GM18951 (cell line): Measurements from ENCODE around the gene TNFSF8.

ENCODE experiments used
- POLR2A ChIP-seq: IDR thresholded peaks from 4 replicates; pipeline ENCODE4 v1.6.1; 2011; ENCODE audit warnings: mild to moderate bottlenecking; ENCODE audit not compliant: insufficient read length, insufficient read depth; ENCODE audit errors: extremely low read depth
- in situ Hi-C: fragments of 300-500 bp; cut with MboI; formaldehyde crosslinking; loops from one replicate; pipeline ENCODE4 v1.12.0; 2022; ENCODE audit warnings: low sequenced_read_pairs, mixed read lengths, inconsistent platforms; ENCODE audit not compliant: unreplicated experiment

The TNFSF8 gene

DNA sequence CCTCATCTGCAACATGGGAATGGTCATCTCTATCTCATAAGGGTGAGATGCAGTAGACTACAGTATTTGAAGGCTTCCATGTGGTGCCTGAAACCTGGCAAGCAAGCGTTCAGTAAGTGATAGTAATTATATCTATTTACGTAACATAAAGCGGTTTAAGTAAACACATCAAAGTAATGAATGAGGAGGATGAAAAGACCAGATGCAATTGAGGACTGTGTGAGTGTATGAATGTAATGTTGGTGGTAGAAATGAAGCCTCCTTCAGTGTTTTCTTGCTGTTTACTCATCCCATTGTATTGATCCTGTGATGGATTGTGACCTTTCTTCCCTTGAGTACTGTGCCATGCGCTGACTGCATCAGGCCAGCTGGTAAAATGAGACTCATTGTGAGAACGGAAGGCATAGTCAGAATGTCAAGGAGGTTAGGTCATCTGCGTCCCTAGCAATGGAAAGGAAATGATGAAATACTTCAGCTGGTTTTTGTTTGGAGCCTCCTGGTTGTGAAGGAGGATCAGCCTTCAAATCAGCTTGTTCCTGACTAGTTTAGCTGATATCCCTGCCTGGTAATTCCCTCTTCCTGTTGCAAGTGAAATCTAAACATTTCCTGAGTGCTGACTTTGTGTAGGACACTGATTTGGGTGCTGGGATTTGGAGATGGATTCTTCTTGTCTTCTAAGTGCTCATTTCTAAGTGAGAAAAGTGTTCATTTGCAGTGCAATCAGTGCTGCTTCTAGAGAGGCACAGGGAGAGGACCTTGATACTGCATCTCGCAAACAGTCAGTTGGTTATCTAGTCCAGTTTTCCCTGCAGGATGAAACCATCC, 35.6 kb downstream of the TNFSF8 start:
- no peak for TF ChIP-seq POLR2A
- in situ Hi-C loops: no loop called here

DNA sequence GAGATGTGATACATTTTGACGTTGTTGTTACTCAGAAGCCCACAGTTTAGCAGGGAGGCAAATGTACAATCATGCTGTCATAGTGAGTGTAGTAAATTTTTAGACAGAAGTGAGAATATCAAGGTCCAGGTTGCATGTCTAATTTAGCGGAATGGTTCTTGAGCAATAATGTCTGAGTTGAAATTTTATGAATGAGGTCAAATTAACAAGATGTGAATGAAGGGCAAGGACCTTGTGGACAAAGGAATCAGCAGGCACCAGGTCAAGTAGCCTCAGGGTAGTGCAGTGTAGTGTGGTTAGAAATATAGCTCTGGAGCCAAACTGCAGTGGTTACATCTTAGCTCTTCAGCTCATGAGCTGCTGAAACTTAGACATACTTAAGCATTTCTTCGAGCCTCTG, 36.2 kb downstream of the TNFSF8 start:
- TF ChIP-seq POLR2A: no peak
- in situ Hi-C loops: no loop called here

- in situ Hi-C loops: no loop called here
- TF ChIP-seq POLR2A: no peak
Observed at GRCh38 chr9:114893221-114894010, 37.0 kb downstream of the TNFSF8 start.

GRCh38 chr9:114889802-114890224, 40.6 kb downstream of the TNFSF8 start:
- in situ Hi-C loops: no loop called here
- no peak for TF ChIP-seq POLR2A

DNA sequence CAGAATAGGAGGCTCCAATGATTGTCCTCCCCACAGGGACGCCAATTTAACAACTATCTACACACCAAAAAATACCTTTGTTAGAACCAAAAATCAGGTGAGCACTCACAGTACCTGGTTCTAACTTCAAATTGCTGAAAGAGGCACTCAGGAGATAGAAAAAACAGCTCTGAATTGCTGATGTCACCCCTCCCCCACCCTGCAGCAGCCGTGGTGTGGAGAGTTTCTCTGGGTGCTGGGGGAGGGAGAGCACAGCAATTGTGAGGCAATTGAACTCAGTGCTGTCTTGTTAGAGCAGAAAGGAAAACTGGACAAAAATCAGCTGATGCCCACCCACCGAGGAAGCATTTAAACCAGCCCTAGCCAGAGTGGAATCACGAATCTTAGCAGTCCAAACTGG, 41.8 kb downstream of the TNFSF8 start:
- TF ChIP-seq POLR2A: no peak
- in situ Hi-C loops: no loop called here

- TF ChIP-seq POLR2A: no peak
Observed at GRCh38 chr9:114887963-114888362, 42.4 kb downstream of the TNFSF8 start.

GRCh38 chr9:114884787-114885452, 45.5 kb downstream of the TNFSF8 start:
- in situ Hi-C loops: no loop called here
- no peak for TF ChIP-seq POLR2A

More at GRCh38 chr9:114887963-114888362, 42.4 kb downstream of the TNFSF8 start:
- in situ Hi-C loops: no loop called here

- TF ChIP-seq POLR2A: no peak
- in situ Hi-C loops: no loop called here
Observed at GRCh38 chr9:114883709-114884108, 46.7 kb downstream of the TNFSF8 start.

GRCh38 chr9:114880291-114880745, 50.1 kb downstream of the TNFSF8 start:
- TF ChIP-seq POLR2A: no peak
- in situ Hi-C loops: no loop called here

GRCh38 chr9:114878879-114879564, 51.4 kb downstream of the TNFSF8 start:
- no peak for TF ChIP-seq POLR2A
- in situ Hi-C loops: no loop called here

DNA sequence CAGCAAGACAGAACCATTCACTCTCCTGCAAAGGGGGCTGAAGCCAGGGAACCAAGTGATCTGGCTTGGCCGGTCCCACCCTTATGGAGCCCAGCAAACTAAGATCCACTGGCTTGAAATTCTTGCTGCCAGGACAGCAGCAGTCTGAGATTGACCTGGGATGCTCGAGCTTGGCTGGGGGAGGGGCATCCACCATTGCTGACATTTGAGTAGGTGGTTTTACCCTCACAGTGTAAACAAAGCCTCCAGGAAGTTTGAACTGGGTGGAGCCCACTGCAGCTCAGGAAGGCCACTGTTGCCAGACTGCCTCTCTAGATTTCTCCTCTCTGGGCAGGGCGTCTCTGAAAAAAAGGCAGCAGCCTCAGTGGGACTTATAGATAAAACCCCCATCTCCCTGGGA, 60.5 kb downstream of the TNFSF8 start:
- no peak for TF ChIP-seq POLR2A
- in situ Hi-C loops: no loop called here

- no peak for TF ChIP-seq POLR2A
- in situ Hi-C loops: no loop called here
Observed at GRCh38 chr9:114869378-114869777, 61.0 kb downstream of the TNFSF8 start.

- in situ Hi-C loops: no loop called here
- no peak for TF ChIP-seq POLR2A
Observed at GRCh38 chr9:114867327-114867726, 63.1 kb downstream of the TNFSF8 start.
